Esophagus muscularis mucosa (tissue), 4 donors: Measurements from ENCODE around the gene ARHGAP21. TPM values are rescaled to one million over a fixed set of nuclear protein-coding genes. Genes with fewer than 3 reads are reported as not detected.

Experiments
- DNase-seq: peaks from one replicate; pipeline ENCODE4 v3.0.0-alpha.2; 2017; ENCODE audit errors: extremely low spot score
- H3K27ac ChIP-seq, 4 donors: fragments of 200-600 bp; sonication (generic); replicated peaks in 1 of 4; 1 replicate in 3 of 4; 2 replicates in 1 of 4; pipeline ENCODE4 v1.5.1; 2016 to 2019; ENCODE audit warnings: mild to moderate bottlenecking in 1 of 4
- H3K27me3 ChIP-seq, 4 donors: fragments of 200-600 bp; sonication (generic); one replicate each; pipeline versions ENCODE4 v1.5.1 to v1.6.0; 2016 to 2019
- H3K36me3 ChIP-seq, 4 donors: fragments of 200-600 bp; sonication (generic); one replicate each; pipeline ENCODE4 v1.5.1; 2016 to 2019
- H3K4me1 ChIP-seq, 4 donors: fragments of 200-600 bp; sonication (generic); one replicate each; pipeline ENCODE4 v1.5.1; 2016 to 2019
- H3K4me3 ChIP-seq, 4 donors: fragments of 200-600 bp; sonication (generic); 1 replicate in 2 of 4; 2 replicates in 2 of 4; pipeline ENCODE4 v1.5.1; 2016 to 2019; ENCODE audit warnings: mild to moderate bottlenecking in 4 of 4, moderate library complexity in 1 of 4
- H3K9me3 ChIP-seq, 4 donors: fragments of 200-600 bp; sonication (generic); 1 replicate in 3 of 4; 2 replicates in 1 of 4; pipeline ENCODE4 v1.5.1; 2016 to 2019
- CTCF ChIP-seq, 3 experiments: fragments of 200-600 bp in 2 of 3; fragments of 450-650 bp in 1 of 3; sonication (generic) in 2 of 3; IDR thresholded peaks; one replicate each; pipeline ENCODE4 v1.5.1; 2017 to 2019; ENCODE audit warnings: antibody characterized with exemption in 3 of 3, mild to moderate bottlenecking in 2 of 3, moderate library complexity in 1 of 3
- EP300 ChIP-seq: sonication (generic); formaldehyde crosslinking; IDR thresholded peaks from one replicate; pipeline ENCODE4 v1.6.1; 2017; ENCODE audit warnings: antibody characterized with exemption
- POLR2A ChIP-seq: fragments of 450-650 bp; IDR thresholded peaks from one replicate; pipeline ENCODE4 v1.6.1; 2017; ENCODE audit warnings: antibody characterized with exemption, moderate library complexity, mild to moderate bottlenecking, low read depth
- POLR2AphosphoS5 ChIP-seq, 2 donors: sonication (generic); formaldehyde crosslinking; IDR thresholded peaks; one replicate each; pipeline ENCODE4 v1.6.1; 2017; ENCODE audit warnings: antibody characterized with exemption in 2 of 2
- WGBS: methylation state at CpG from one replicate; pipeline ENCODE4 v1.1.5; 2018; 5-methylcytosine and 5-hydroxymethylcytosine counted together
- intact Hi-C: fragments of 100-400 bp; cut with DNase I; formaldehyde crosslinking; loops from one replicate; pipeline ENCODE4 v1.15.1; 2023
- total RNA-seq, 4 donors: library from RNA; depleted of rRNA; stranded (reverse); fragments of >200 nt; gene quantifications; one replicate each; pipeline versions ENCODE4 v1.1.0 to v1.2.1, GENCODE V29; 2016

The ARHGAP21 gene
- total RNA-seq, 4 donors from 2014 or later = 52.7 to 65.7 (median 61.1) TPM

GRCh38 chr10:24545585-24545984 lies 178.1 kb downstream of the ARHGAP21 start:
- Histone ChIP-seq H3K27me3 (no peaks in the 10 kb centered on the region), H3K27ac (no peak overlapping the region), H3K36me3 (peaks cover 6 to 89% (median 27%) of the 10 kb centered on the region in 4 donors), H3K4me1 (no peaks in the 10 kb centered on the region), H3K9me3 (no peaks in the 10 kb centered on the region), H3K4me3 (no peak overlapping the region)
- intact Hi-C loops = no loop called here
- 99% methylated on average over 3 of the region's 3 CpGs for WGBS
- DNase-seq = no peak
- TF ChIP-seq EP300 = no peak
- no peak for TF ChIP-seq POLR2AphosphoS5 (IDR thresholded peaks at IDR 0.05)
- no peak for TF ChIP-seq CTCF (IDR thresholded peaks at IDR 0.05)
- TF ChIP-seq POLR2A = no peak

DNA sequence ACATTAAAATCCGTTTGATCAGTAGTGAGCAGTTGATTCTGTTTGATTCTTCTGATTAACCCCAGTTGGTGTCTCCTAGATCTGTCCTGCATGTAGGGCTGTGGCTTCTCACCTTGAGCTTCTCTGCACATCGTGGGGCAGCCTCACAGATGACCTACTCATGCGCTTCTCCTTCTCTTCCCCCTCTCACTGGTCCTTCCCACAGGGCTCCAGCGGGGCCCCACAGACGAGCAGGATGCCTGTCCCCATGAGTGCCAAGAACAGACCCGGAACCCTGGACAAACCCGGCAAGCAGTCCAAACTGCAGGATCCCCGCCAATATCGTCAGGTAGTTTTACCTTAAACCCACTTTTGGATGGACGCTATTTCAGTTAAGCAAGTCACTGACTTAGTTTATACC lies 178.9 kb downstream of the ARHGAP21 start:
- intact Hi-C loops = no loop called here
- 96% methylated on average over 10 of the region's 10 CpGs for WGBS
- no peak overlapping the region for H3K27ac ChIP-seq
- no peak overlapping the region for H3K4me3 ChIP-seq
- no peak for TF ChIP-seq POLR2AphosphoS5 (IDR thresholded peaks at IDR 0.05)
- no peak for TF ChIP-seq POLR2A
- TF ChIP-seq CTCF (IDR thresholded peaks at IDR 0.05) = no peak
- no peak for TF ChIP-seq EP300
- H3K27me3 ChIP-seq = no peaks in the 10 kb centered on the region
- no peaks in the 10 kb centered on the region for H3K9me3 ChIP-seq
- peaks cover 6 to 96% (median 31%) of the 10 kb centered on the region in 4 donors for H3K36me3 ChIP-seq
- no peak for DNase-seq
- no peaks in the 10 kb centered on the region for H3K4me1 ChIP-seq

GRCh38 chr10:24542314-24543270 lies 181.1 kb downstream of the ARHGAP21 start:
- H3K4me1 ChIP-seq = no peaks in the 10 kb centered on the region
- H3K27ac ChIP-seq = no peak overlapping the region
- H3K36me3 ChIP-seq = peaks cover 6 to 94% (median 38%) of the 10 kb centered on the region in 4 donors
- no peak for TF ChIP-seq CTCF (IDR thresholded peaks at IDR 0.05)
- no peak for TF ChIP-seq EP300
- TF ChIP-seq POLR2A = no peak
- TF ChIP-seq POLR2AphosphoS5 (IDR thresholded peaks at IDR 0.05) = no peak
- WGBS = 89% methylated on average over 14 of the region's 14 CpGs
- DNase-seq = peak; percentile 66
- H3K9me3 ChIP-seq = no peaks in the 10 kb centered on the region
- intact Hi-C loops = no loop called here
- no peaks in the 10 kb centered on the region for H3K27me3 ChIP-seq
- H3K4me3 ChIP-seq = no peak overlapping the region

DNA sequence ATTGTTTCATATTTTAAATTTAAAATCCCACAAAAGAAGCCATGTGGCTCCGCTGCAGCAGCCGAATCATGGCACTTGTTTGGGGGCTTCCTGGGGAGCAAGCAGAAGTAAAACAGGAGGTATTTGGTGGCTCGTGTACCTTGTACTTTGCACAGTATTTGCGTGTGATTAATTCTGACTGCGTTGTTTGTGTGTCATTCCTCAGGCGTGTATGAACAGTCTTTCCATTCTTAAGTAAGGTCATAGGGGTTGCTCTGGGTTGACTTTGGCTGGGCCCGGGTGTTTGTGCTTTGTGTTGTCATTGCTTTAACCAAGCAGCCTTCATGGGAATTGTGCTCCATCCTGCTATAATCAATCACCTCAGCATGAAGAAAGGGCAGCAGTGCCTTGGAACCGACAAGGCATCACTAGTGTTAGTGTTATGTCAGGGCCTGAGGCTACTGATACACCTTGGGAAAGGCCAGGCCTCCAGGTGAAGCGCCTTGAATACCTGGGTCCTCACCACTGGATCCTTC lies 182.4 kb downstream of the ARHGAP21 start:
- 87% methylated on average over 9 of the region's 9 CpGs for WGBS
- no peaks in the 10 kb centered on the region for H3K27me3 ChIP-seq
- H3K27ac ChIP-seq = no peak overlapping the region
- intact Hi-C loops = no loop called here
- no peaks in the 10 kb centered on the region for H3K4me1 ChIP-seq
- no peak for DNase-seq
- peaks cover 11 to 94% (median 46%) of the 10 kb centered on the region in 4 donors for H3K36me3 ChIP-seq
- H3K4me3 ChIP-seq = no peak overlapping the region
- H3K9me3 ChIP-seq = no peaks in the 10 kb centered on the region
- TF ChIP-seq POLR2A = no peak
- no peak for TF ChIP-seq POLR2AphosphoS5 (IDR thresholded peaks at IDR 0.05)
- TF ChIP-seq CTCF (IDR thresholded peaks at IDR 0.05) = no peak
- TF ChIP-seq EP300 = no peak
